Neural cell (in vitro differentiated cells): ENCODE measurements around the gene ZFY.

Experiments
- EZH2 ChIP-seq: fragments of 200-600, 300-800 bp; shearing (Covaris generic), sonication (generic); IDR thresholded peaks from 2 replicates; pipeline ENCODE4 v1.6.1; 2014; ENCODE audit warnings: antibody characterized with exemption, low read length, borderline replicate concordance, mild to moderate bottlenecking; ENCODE audit not compliant: insufficient read depth, poor library complexity, severe bottlenecking
- MXI1 ChIP-seq: fragments of 450-650 bp; conservative IDR thresholded peaks from 2 replicates; pipeline ENCODE4 v1.6.1; 2014; ENCODE audit warnings: antibody characterized with exemption, mild to moderate bottlenecking; ENCODE audit not compliant: poor library complexity, severe bottlenecking
- POLR2AphosphoS5 ChIP-seq: IDR thresholded peaks from 2 replicates; pipeline ENCODE4 v1.6.1; 2012
- TAF1 ChIP-seq: IDR thresholded peaks from 2 replicates; pipeline ENCODE4 v1.6.1; 2012; ENCODE audit warnings: low read depth
- TF ChIP-seq, protein P1 (sequence below): fragments of 450-650 bp; IDR thresholded peaks from 2 replicates; pipeline ENCODE4 v1.5.1; 2014; ENCODE audit warnings: antibody characterized with exemption, mild to moderate bottlenecking, moderate library complexity; ENCODE audit not compliant: poor library complexity, severe bottlenecking

DNA sequence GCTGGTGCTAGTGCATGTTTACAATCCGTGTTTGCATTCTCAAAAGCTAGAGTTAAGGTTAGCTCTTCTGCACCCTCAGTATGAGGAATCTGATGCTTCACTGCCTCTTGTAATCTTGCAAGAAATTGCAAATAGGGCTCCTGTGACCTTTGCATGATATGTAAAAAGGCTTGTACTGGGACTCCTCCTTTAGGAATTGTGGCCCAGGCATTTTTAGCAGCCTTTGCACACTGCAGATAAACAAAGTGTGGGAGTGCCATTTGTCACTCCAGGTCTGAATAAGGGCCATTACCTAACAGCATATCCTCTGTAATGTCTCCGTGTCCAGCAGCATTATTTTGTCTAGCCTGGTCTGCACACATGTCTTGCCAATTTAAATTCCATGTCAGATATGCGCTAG, 49.3 kb upstream of the ZFY start:
- TF ChIP-seq, protein P1, sequence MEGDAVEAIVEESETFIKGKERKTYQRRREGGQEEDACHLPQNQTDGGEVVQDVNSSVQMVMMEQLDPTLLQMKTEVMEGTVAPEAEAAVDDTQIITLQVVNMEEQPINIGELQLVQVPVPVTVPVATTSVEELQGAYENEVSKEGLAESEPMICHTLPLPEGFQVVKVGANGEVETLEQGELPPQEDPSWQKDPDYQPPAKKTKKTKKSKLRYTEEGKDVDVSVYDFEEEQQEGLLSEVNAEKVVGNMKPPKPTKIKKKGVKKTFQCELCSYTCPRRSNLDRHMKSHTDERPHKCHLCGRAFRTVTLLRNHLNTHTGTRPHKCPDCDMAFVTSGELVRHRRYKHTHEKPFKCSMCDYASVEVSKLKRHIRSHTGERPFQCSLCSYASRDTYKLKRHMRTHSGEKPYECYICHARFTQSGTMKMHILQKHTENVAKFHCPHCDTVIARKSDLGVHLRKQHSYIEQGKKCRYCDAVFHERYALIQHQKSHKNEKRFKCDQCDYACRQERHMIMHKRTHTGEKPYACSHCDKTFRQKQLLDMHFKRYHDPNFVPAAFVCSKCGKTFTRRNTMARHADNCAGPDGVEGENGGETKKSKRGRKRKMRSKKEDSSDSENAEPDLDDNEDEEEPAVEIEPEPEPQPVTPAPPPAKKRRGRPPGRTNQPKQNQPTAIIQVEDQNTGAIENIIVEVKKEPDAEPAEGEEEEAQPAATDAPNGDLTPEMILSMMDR, result no peak
- TF ChIP-seq MXI1, result no peak
- TF ChIP-seq POLR2AphosphoS5, result no peak
- TF ChIP-seq EZH2, result no peak
- no peak for TF ChIP-seq TAF1
